ENCODE results near the gene CPLANE2. TPM values are rescaled to one million over a fixed set of nuclear protein-coding genes. Genes with fewer than 3 reads are reported as not detected.

The CPLANE2 gene
- total and polyA plus RNA-seq, 2 of the 4 experiments (the other 2 are of a cell fraction), result 3.2 to 5.8 TPM

DNA sequence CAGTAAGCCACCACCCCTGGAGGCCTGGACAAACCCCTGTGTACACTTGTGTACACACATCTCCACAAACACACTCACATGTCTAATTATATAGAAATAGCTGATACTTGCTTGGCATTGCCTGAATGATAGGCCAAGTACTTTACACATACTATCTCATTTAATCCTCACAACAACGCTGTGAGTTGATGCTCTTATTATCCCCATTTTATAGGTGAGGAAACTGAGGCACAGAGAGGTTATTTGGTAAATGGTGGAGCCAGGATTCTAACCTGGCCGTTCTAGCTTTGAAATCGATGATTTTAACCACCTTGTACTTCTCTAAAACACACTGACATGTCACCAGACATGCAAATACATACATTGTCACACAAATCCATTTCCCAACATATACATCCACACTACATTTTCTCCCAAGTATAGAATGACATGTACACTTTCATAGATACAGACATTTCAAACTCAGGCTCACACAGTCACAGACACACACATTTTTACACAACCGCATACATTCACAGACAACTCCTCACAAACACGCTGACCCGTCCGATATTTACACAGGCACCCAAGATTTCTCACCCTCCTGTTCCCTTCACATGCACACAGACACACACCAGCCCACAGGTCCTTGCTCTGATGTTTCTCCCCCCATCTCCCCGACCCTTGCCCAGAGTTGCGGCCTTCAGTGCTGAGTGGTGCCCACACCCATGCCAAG is 27.7 kb downstream of the CPLANE2 start:
- no TSS peak for BruUV-seq (replicated peaks)
- in situ Hi-C loops (cut with MboI; ENCODE audit: low sequenced_read_pairs), result no loop called here
- CTCF ChIA-PET, result no interaction called here

More for the DNA sequence above, 27.7 kb downstream of the CPLANE2 start:
- 88% methylated on average over 4 of the region's 9 CpGs; no CpG with 5 or more reads in 1 of the 2 experiments for WGBS, 2 experiments (ENCODE audit: extremely low coverage in 2 of 2, insufficient read length in 1 of 2)
- H3K23ac ChIP-seq (ENCODE audit: low read depth, low read length), result no peak overlapping the region
- H3K27me3 ChIP-seq (ENCODE audit: control insufficient read depth, insufficient read depth, low read length), result no peaks in the 10 kb centered on the region
- peak overlapping the region; percentile 10 for H3K4ac ChIP-seq (ENCODE audit: low read depth, low read length)
- H3K4me2 ChIP-seq (ENCODE audit: low read depth, low read length), result peak overlapping the region; percentile 20; the same call in 1 of the 2 replicates
- TF ChIP-seq MAZ (IDR thresholded peaks at IDR 0.05; ENCODE audit: borderline replicate concordance, low read depth, low read length) (no peak), NFE2L2 (IDR thresholded peaks at IDR 0.05; ENCODE audit: low read depth, low read length) (no peak), CTCF (conservative IDR thresholded peaks at IDR 0.05; ENCODE audit: low read depth, low read length) (no peak), BHLHE40 (IDR thresholded peaks at IDR 0.05; ENCODE audit: low read depth, low read length) (no peak), FOS (IDR thresholded peaks at IDR 0.05; ENCODE audit: low read depth, low read length) (no peak), CEBPB (IDR thresholded peaks at IDR 0.05; ENCODE audit: low read depth, low read length) (no peak), CHD1 (IDR thresholded peaks at IDR 0.05; ENCODE audit: low read depth, low read length) (no peak), RCOR1 (IDR thresholded peaks at IDR 0.05; ENCODE audit: insufficient replicate concordance, low read length) (no peak), POLR2A (IDR thresholded peaks at IDR 0.05; ENCODE audit: low read depth, low read length) (no peak), RAD21 (IDR thresholded peaks at IDR 0.05; ENCODE audit: low read length) (no peak), RFX5 (IDR thresholded peaks at IDR 0.05; ENCODE audit: low read depth, low read length) (no peak), MAFK (IDR thresholded peaks at IDR 0.05; ENCODE audit: low read depth, low read length) (no peak)
- TF ChIP-seq, protein P1, sequence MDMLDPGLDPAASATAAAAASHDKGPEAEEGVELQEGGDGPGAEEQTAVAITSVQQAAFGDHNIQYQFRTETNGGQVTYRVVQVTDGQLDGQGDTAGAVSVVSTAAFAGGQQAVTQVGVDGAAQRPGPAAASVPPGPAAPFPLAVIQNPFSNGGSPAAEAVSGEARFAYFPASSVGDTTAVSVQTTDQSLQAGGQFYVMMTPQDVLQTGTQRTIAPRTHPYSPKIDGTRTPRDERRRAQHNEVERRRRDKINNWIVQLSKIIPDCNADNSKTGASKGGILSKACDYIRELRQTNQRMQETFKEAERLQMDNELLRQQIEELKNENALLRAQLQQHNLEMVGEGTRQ (IDR thresholded peaks at IDR 0.05; ENCODE audit: low read depth, low read length), result no peak
- TF ChIP-seq, protein P2, sequence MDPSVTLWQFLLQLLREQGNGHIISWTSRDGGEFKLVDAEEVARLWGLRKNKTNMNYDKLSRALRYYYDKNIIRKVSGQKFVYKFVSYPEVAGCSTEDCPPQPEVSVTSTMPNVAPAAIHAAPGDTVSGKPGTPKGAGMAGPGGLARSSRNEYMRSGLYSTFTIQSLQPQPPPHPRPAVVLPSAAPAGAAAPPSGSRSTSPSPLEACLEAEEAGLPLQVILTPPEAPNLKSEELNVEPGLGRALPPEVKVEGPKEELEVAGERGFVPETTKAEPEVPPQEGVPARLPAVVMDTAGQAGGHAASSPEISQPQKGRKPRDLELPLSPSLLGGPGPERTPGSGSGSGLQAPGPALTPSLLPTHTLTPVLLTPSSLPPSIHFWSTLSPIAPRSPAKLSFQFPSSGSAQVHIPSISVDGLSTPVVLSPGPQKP (IDR thresholded peaks at IDR 0.05; ENCODE audit: borderline replicate concordance, low read depth, low read length), result no peak
- 0 out of 2 replicates have a peak overlapping the region, but pooled peaks have one; percentile 37 for H3K9ac ChIP-seq (ENCODE audit: low read depth, low read length)
- no peak overlapping the region; the same call in 1 of the 2 replicates for H3K27ac ChIP-seq (ENCODE audit: insufficient read depth, low read length)
- 0 out of 2 replicates have a peak overlapping the region, but pooled peaks have one; percentile 16 for H3K14ac ChIP-seq (replicated peaks; ENCODE audit: low read depth, low read length)
- H3K9me1 ChIP-seq (ENCODE audit: insufficient read depth, low read length), result peaks cover 6% of the 10 kb centered on the region; the same call in 1 of the 2 replicates
- no peak overlapping the region for H2BK15ac ChIP-seq (ENCODE audit: low read depth, low read length)
- dilution Hi-C loops (cut with HindIII; ENCODE audit: low sequenced_read_pairs, unreplicated experiment) (no loop called here), intact Hi-C loops (cut with micrococcal nuclease) (loop anchor here (5.0 kb wide), 2 partner anchors 33 to 158 kb away; partner anchors contain the start of gene SZRD1)
- H2BK5ac ChIP-seq (ENCODE audit: low read depth, low read length, poor library complexity, severe bottlenecking), result no peak overlapping the region
- H3K79me1 ChIP-seq (ENCODE audit: low read depth in 1 of 2, low read length in 2 of 2), result peaks cover 7 to 18% of the 10 kb centered on the region in 2 experiments; a peak in 3 of 4 replicates
- H3K9me3 ChIP-seq (ENCODE audit: control insufficient read depth, insufficient read depth, low read length), result no peaks in the 10 kb centered on the region
- no peaks in the 10 kb centered on the region for H4K20me1 ChIP-seq (ENCODE audit: insufficient read depth, low read length)
- POLR2A ChIA-PET (ENCODE audit: unreplicated experiment), result interaction anchor here (0.5 kb wide), 1 partner anchor 17 kb away, joined by 3 read pairs; no protein-coding TSS in a partner anchor
- H4K8ac ChIP-seq (ENCODE audit: low read depth in 2 of 2, low read length in 2 of 2), result peak overlapping the region; percentile 13 to 24; a peak in 2 of 4 replicates
- no peak overlapping the region for H2BK20ac ChIP-seq (ENCODE audit: low read depth, low read length)
- no peak overlapping the region for H3K56ac ChIP-seq (ENCODE audit: extremely low read depth, insufficient read depth, low read length)
- ATAC-seq (ENCODE audit: low read depth) (no peak), DNase-seq (no peak)
- H4K91ac ChIP-seq (ENCODE audit: insufficient read depth, low read depth, low read length), result peak overlapping the region; percentile 20; the same call in 1 of the 2 replicates
- no peak overlapping the region; the same call in 1 of the 2 replicates for H4K5ac ChIP-seq (ENCODE audit: low read depth, low read length)
- no peak overlapping the region for H2AFZ ChIP-seq (replicated peaks; ENCODE audit: low read length, poor library complexity)
- H2BK120ac ChIP-seq (ENCODE audit: low read depth, low read length), result no peak overlapping the region
- H3K4me3 ChIP-seq (ENCODE audit: insufficient read depth, low read depth, low read length), result peak overlapping the region; percentile 8; the same call in 1 of the 2 replicates
- no peak overlapping the region for H3K18ac ChIP-seq (ENCODE audit: low read depth, low read length)
- H3K36me3 ChIP-seq (ENCODE audit: control insufficient read depth, insufficient read depth, low read length), result no peaks in the 10 kb centered on the region
- H3K4me1 ChIP-seq (ENCODE audit: control insufficient read depth, insufficient read depth, low read length), result peaks cover 9% of the 10 kb centered on the region
- peak overlapping the region; percentile 45; the same call in 1 of the 2 replicates for H2AK5ac ChIP-seq (ENCODE audit: low read depth, low read length)
- H2AK9ac ChIP-seq (replicated peaks; ENCODE audit: low read depth, low read length, poor library complexity), result peak overlapping the region; percentile 44

Data from IMR-90 (cell line).